NCI-H1048 (cell line): ENCODE results near the gene VPS13A.
"Not testable (repeated sequence)": the region's sequence is repeated elsewhere in the genome, so short reads cannot be mapped to it uniquely, and the experiment has no call there.

Source experiments
- DNase-seq: peaks from one replicate; lab custom pipeline; 2025; lab: John Stamatoyannopoulos, UW

Gene VPS13A

GRCh38 chr9:77183581-77183980 lies 6.2 kb downstream of the VPS13A start:
- no peak for DNase-seq

GRCh38 chr9:77188242-77188641 lies 10.9 kb downstream of the VPS13A start:
- DNase-seq = no peak

- no peak for DNase-seq
Observed at GRCh38 chr9:77194423-77194822, 17.1 kb downstream of the VPS13A start.

- DNase-seq = no peak
Observed at GRCh38 chr9:77210116-77210515, 32.8 kb downstream of the VPS13A start.

- DNase-seq = no peak
Observed at GRCh38 chr9:77211561-77211960, 34.2 kb downstream of the VPS13A start.

GRCh38 chr9:77212801-77213200 lies 35.5 kb downstream of the VPS13A start:
- no peak for DNase-seq

GRCh38 chr9:77215874-77216273 lies 38.5 kb downstream of the VPS13A start:
- no peak for DNase-seq

- DNase-seq = no peak
Observed at GRCh38 chr9:77218612-77219011, 41.3 kb downstream of the VPS13A start.

- no peak for DNase-seq
Observed at GRCh38 chr9:77221431-77221830, 44.1 kb downstream of the VPS13A start.

GRCh38 chr9:77224746-77225312 lies 47.5 kb downstream of the VPS13A start:
- no peak for DNase-seq

- DNase-seq = no peak
Observed at GRCh38 chr9:77236693-77237092, 59.4 kb downstream of the VPS13A start.

GRCh38 chr9:77237896-77238295 lies 60.6 kb downstream of the VPS13A start:
- DNase-seq = no peak

GRCh38 chr9:77251050-77251449 lies 73.7 kb downstream of the VPS13A start:
- no peak for DNase-seq

- DNase-seq = no peak
Observed at GRCh38 chr9:77257275-77257674, 79.9 kb downstream of the VPS13A start.

- no peak for DNase-seq
Observed at GRCh38 chr9:77261605-77262004, 84.3 kb downstream of the VPS13A start.

GRCh38 chr9:77267762-77268161 lies 90.4 kb downstream of the VPS13A start:
- DNase-seq = not testable (repeated sequence)

GRCh38 chr9:77271023-77271690 lies 93.8 kb downstream of the VPS13A start:
- no peak for DNase-seq

- DNase-seq = no peak
Observed at GRCh38 chr9:77276799-77277198, 99.5 kb downstream of the VPS13A start.

- DNase-seq = no peak
Observed at GRCh38 chr9:77277719-77278118, 100.4 kb downstream of the VPS13A start.

- DNase-seq = no peak
Observed at GRCh38 chr9:77283991-77284390, 106.7 kb downstream of the VPS13A start.

GRCh38 chr9:77284616-77285015 lies 107.3 kb downstream of the VPS13A start:
- DNase-seq = no peak

- DNase-seq = no peak
Observed at GRCh38 chr9:77290373-77290772, 113.0 kb downstream of the VPS13A start.

GRCh38 chr9:77291714-77292113 lies 114.4 kb downstream of the VPS13A start:
- no peak for DNase-seq

- no peak for DNase-seq
Observed at GRCh38 chr9:77293949-77294348, 116.6 kb downstream of the VPS13A start.
